Neural crest cell (in vitro differentiated cells): ENCODE data around the gene S100PBP. TPM values are rescaled to one million over a fixed set of nuclear protein-coding genes. Genes with fewer than 3 reads are reported as not detected.
"Not testable (repeated sequence)": the region's sequence is repeated elsewhere in the genome, so short reads cannot be mapped to it uniquely, and the experiment has no call there.

ENCODE experiments used
- DNase-seq: peaks from one replicate; pipeline ENCODE4 v3.0.0; 2021; ENCODE audit warnings: low read depth, mixed read lengths, low spot score
- H3K27ac Mint-ChIP-seq: one replicate; pipeline ENCODE4 v1.8.0; 2021; ENCODE audit warnings: mild to moderate bottlenecking, mixed read lengths; ENCODE audit not compliant: unreplicated experiment
- H3K27me3 Mint-ChIP-seq: 2 replicates; pipeline ENCODE4 v1.8.0; 2021; ENCODE audit warnings: low read depth, mild to moderate bottlenecking, mixed read lengths
- H3K36me3 Mint-ChIP-seq: 2 replicates; pipeline ENCODE4 v1.8.0; 2021; ENCODE audit warnings: low read depth, mild to moderate bottlenecking, mixed read lengths
- H3K4me1 Mint-ChIP-seq: 2 replicates; pipeline ENCODE4 v1.8.0; 2021; ENCODE audit warnings: mixed read lengths
- H3K4me3 Mint-ChIP-seq: one replicate; pipeline ENCODE4 v1.8.0; 2021; ENCODE audit warnings: mild to moderate bottlenecking, mixed read lengths
- H3K9me3 Mint-ChIP-seq: 2 replicates; pipeline ENCODE4 v1.8.0; 2021; ENCODE audit warnings: mixed read lengths
- total RNA-seq: library from RNA; stranded (reverse); gene quantifications from 2 replicates; pipeline ENCODE4 v1.2.1, GENCODE V29; 2021
- TF ChIP-seq, protein P1 (sequence below): fragments of 200-600 bp; sonication (generic); conservative IDR thresholded peaks from 2 replicates; pipeline ENCODE4 v1.5.0; 2021; ENCODE audit warnings: antibody characterized with exemption, mild to moderate bottlenecking

S100PBP gene
- total RNA-seq, 1 donor from 2014 or later = 55.0 TPM

GRCh38 chr1:32798679-32799416 lies 18.6 kb upstream of the S100PBP start:
- TF ChIP-seq, protein P1, sequence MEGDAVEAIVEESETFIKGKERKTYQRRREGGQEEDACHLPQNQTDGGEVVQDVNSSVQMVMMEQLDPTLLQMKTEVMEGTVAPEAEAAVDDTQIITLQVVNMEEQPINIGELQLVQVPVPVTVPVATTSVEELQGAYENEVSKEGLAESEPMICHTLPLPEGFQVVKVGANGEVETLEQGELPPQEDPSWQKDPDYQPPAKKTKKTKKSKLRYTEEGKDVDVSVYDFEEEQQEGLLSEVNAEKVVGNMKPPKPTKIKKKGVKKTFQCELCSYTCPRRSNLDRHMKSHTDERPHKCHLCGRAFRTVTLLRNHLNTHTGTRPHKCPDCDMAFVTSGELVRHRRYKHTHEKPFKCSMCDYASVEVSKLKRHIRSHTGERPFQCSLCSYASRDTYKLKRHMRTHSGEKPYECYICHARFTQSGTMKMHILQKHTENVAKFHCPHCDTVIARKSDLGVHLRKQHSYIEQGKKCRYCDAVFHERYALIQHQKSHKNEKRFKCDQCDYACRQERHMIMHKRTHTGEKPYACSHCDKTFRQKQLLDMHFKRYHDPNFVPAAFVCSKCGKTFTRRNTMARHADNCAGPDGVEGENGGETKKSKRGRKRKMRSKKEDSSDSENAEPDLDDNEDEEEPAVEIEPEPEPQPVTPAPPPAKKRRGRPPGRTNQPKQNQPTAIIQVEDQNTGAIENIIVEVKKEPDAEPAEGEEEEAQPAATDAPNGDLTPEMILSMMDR = no peak
- no peaks in the 10 kb centered on the region for H3K9me3 Mint-ChIP-seq
- peaks cover 32% of the 10 kb centered on the region for H3K36me3 Mint-ChIP-seq
- H3K27ac Mint-ChIP-seq = no peak overlapping the region
- no peaks in the 10 kb centered on the region for H3K4me1 Mint-ChIP-seq
- no peak overlapping the region for H3K4me3 Mint-ChIP-seq
- no peaks in the 10 kb centered on the region for H3K27me3 Mint-ChIP-seq
- DNase-seq = no peak

- DNase-seq = no peak
- TF ChIP-seq, protein P1 = no peak
- Mint-ChIP-seq H3K27ac (no peak overlapping the region), H3K27me3 (no peaks in the 10 kb centered on the region), H3K36me3 (peaks cover 35% of the 10 kb centered on the region), H3K4me1 (no peaks in the 10 kb centered on the region), H3K9me3 (peaks cover 2% of the 10 kb centered on the region), H3K4me3 (no peak overlapping the region)
Measured at GRCh38 chr1:32801096-32801715, 16.2 kb upstream of the S100PBP start.

DNA sequence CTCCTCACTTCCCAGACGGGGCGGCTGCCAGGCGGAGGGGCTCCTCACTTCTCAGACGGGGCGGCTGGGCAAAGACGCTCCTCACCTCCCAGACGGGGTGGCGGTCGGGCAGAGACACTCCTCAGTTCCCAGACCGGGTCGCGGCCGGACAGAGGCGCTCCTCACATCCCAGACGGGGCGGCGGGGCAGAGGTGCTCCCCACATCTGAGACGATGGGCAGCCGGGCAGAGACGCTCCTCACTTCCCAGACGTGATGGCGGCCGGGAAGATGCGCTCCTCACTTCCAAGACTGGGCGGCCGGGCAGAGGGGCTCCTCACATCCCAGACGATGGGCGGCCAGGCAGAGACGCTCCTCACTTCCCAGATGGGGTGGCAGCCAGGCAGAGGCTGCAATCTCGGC lies 13.0 kb upstream of the S100PBP start:
- H3K9me3 Mint-ChIP-seq, H3K27me3 Mint-ChIP-seq, H3K4me1 Mint-ChIP-seq, DNase-seq, H3K27ac Mint-ChIP-seq, H3K4me3 Mint-ChIP-seq: not testable (repeated sequence)
- peaks cover 34% of the 10 kb centered on the region for H3K36me3 Mint-ChIP-seq

GRCh38 chr1:32806290-32806689 lies 11.2 kb upstream of the S100PBP start:
- Mint-ChIP-seq H3K27ac (no peak overlapping the region), H3K27me3 (no peaks in the 10 kb centered on the region), H3K36me3 (peaks cover 32% of the 10 kb centered on the region), H3K9me3 (peaks cover 2% of the 10 kb centered on the region), H3K4me1 (no peaks in the 10 kb centered on the region), H3K4me3 (no peak overlapping the region)
- DNase-seq = no peak
- TF ChIP-seq, protein P1 = no peak

- H3K27me3 Mint-ChIP-seq = no peaks in the 10 kb centered on the region
- peaks cover 32% of the 10 kb centered on the region for H3K36me3 Mint-ChIP-seq
Measured at GRCh38 chr1:32806910-32807523, 10.4 kb upstream of the S100PBP start.

More at GRCh38 chr1:32806910-32807523, 10.4 kb upstream of the S100PBP start:
- Mint-ChIP-seq H3K4me1 (no peaks in the 10 kb centered on the region), H3K9me3 (peaks cover 2% of the 10 kb centered on the region), H3K27ac (no peak overlapping the region), H3K4me3 (no peak overlapping the region)
- no peak for DNase-seq
- TF ChIP-seq, protein P1 = no peak
